Measurements from ENCODE around the gene SLC12A9. TPM values are rescaled to one million over a fixed set of nuclear protein-coding genes. Genes with fewer than 3 reads are reported as not detected.

SLC12A9 gene
- total RNA-seq, 2 donors from 2014 or later, result 5.0 to 9.0 TPM

DNA sequence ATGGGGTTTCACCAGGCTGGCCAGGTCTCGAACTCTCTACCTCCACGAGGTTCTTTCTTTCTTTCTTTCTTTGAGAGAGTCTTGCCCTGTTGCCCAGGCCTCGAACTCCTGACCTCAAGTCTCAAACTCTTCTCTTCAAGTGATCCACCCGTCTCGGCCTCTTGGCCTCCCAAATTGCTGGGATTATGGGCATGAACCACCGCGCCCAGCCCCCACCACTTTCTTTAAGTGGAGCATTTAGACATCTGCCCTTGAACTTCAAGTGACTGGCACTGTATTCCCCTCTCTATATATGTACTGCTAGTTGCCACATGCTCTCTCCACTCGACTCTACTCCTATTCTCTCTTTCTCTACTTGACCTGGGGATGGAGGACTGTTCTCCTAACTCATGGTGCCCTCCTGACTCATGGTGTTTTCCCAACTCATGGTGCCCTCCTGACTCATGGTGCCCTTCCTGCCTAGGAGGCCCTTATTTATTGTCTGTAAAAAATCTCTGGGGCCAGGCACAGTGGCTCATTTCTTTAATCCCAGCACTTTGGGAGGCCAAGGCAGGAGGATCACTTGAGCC is 62.5 kb downstream of the SLC12A9 start:
- DNase-seq (ENCODE audit: low spot score), result no peak
- Histone ChIP-seq H3K4me1 (no peaks in the 10 kb centered on the region), H3K36me3 (no peaks in the 10 kb centered on the region), H3K4me3 (no peak overlapping the region), H3K27ac (no peak overlapping the region), H3K27me3 (no peaks in the 10 kb centered on the region), H3K9me3 (no peaks in the 10 kb centered on the region)
- TF ChIP-seq CTCF (IDR thresholded peaks at IDR 0.05), result no peak

Small RNAs within 50 kb of the gene (microRNA-seq; reads per million reads assigned to microRNA genes)
- gene MIR6875 (ENCODE audit: borderline number of aligned reads in 2 of 2, borderline replicate concordance in 1 of 2), result 0 reads per million in 2 donors

Other genes starting within 250 kb of the SLC12A9 start
- gene MOSPD3, start 240.2 kb upstream of the SLC12A9 start, total RNA-seq, result 10 to 100 TPM; 11.8 to 13.5 TPM
- under 1 TPM in 1 of 2 donors, not detected in 1; 0.19 TPM for gene TFR2, start 211.2 kb upstream of the SLC12A9 start, total RNA-seq
- gene ACTL6B, start 196.3 kb upstream of the SLC12A9 start, total RNA-seq, result not detected
- 100 to 1,000 TPM in 1 of 2 donors, 10 to 100 TPM in 1; 96.2 to 169 TPM for gene GNB2, start 179.0 kb upstream of the SLC12A9 start, total RNA-seq
- gene GIGYF1, start 158.5 kb upstream of the SLC12A9 start, total RNA-seq, result 10 to 100 TPM; 13.4 to 17.4 TPM
- gene POP7, start 146.6 kb upstream of the SLC12A9 start, total RNA-seq, result 10 to 100 TPM; 19.1 to 28.7 TPM
- not detected for gene EPO, start 132.2 kb upstream of the SLC12A9 start, total RNA-seq
- not detected for gene ZAN, start 119.1 kb upstream of the SLC12A9 start, total RNA-seq
- gene EPHB4, start 25.2 kb upstream of the SLC12A9 start, total RNA-seq, result 10 to 100 TPM; 25.0 to 64.6 TPM
- 10 to 100 TPM; 41.6 to 64.4 TPM for gene TRIP6, start 14.7 kb downstream of the SLC12A9 start, total RNA-seq
- gene SRRT, start 22.4 kb downstream of the SLC12A9 start, total RNA-seq, result 10 to 100 TPM; 33.4 to 49.6 TPM
- 1 to 10 TPM; 3.0 to 3.7 TPM for gene UFSP1, start 37.0 kb downstream of the SLC12A9 start, total RNA-seq
- 10 to 100 TPM in 1 of 2 donors, 1 to 10 TPM in 1; 5.4 to 33.0 TPM for gene ACHE, start 43.2 kb downstream of the SLC12A9 start, total RNA-seq
- under 1 TPM in 1 of 2 donors, not detected in 1; 0.24 TPM for gene MUC3A, start 96.8 kb downstream of the SLC12A9 start, total RNA-seq
- not detected for gene MUC12, start 116.9 kb downstream of the SLC12A9 start, total RNA-seq
- not detected for gene MUC17, start 167.4 kb downstream of the SLC12A9 start, total RNA-seq
- gene TRIM56, start 232.8 kb downstream of the SLC12A9 start, total RNA-seq, result 10 to 100 TPM; 10.2 to 15.2 TPM

Measured in right atrium auricular region (tissue), 2 donors.